Measurements from ENCODE around the gene SUSD6. TPM values are rescaled to one million over a fixed set of nuclear protein-coding genes. Genes with fewer than 3 reads are reported as not detected.
A peak's percentile ranks its signal among the peaks of the same experiment; 100 is the strongest.

Gene SUSD6
- total RNA-seq, 2 experiments from 2014 or later = 69.9 to 72.2 TPM

- ChIA-PET POLR2A (interaction anchor here (0.7 to 4.1 kb wide), 11 partner anchors 9 to 155 kb away, joined by 3 to 33 read pairs (median 15); partner anchors contain the start of gene SRSF5), CTCF (interaction anchor here (0.6 to 3.3 kb wide), 14 partner anchors 9 to 154 kb away, joined by 3 to 26 read pairs (median 5); partner anchors contain the start of gene SRSF5)
- Mint-ChIP-seq H3K27ac (peak overlapping the region; percentile 98), H3K9me3 (no peaks in the 10 kb centered on the region), H3K4me3 (peak overlapping the region; percentile 97), H3K4me1 (ENCODE audit: low read depth) (peaks cover 57% of the 10 kb centered on the region), H3K27me3 (no peaks in the 10 kb centered on the region), H3K36me3 (peaks cover 45% of the 10 kb centered on the region)
- no peak for DNase-seq
- intact Hi-C loops (cut with micrococcal nuclease) = loop anchor here (2.0 to 10.0 kb wide), 5 partner anchors 72 to 1272 kb away; partner anchors contain the start of genes DCAF5, TTC9 and ZFP36L1
Observed at GRCh38 chr14:69612783-69613130, 1.4 kb downstream of the SUSD6 start.

GRCh38 chr14:69613312-69614073 is 2.1 kb downstream of the SUSD6 start:
- CTCF ChIA-PET = interaction anchor here (0.6 to 3.3 kb wide), 9 partner anchors 10 to 153 kb away, joined by 3 to 26 read pairs (median 8); partner anchors contain the start of gene SRSF5
- H3K36me3 Mint-ChIP-seq = peaks cover 45% of the 10 kb centered on the region
- no peaks in the 10 kb centered on the region for H3K9me3 Mint-ChIP-seq
- no peak for DNase-seq
- H3K4me3 Mint-ChIP-seq = peak overlapping the region; percentile 97
- H3K27ac Mint-ChIP-seq = peak overlapping the region; percentile 98
- no peaks in the 10 kb centered on the region for H3K27me3 Mint-ChIP-seq
- POLR2A ChIA-PET = interaction anchor here (2.5 to 4.1 kb wide), 5 partner anchors 12 to 154 kb away, joined by 15 to 33 read pairs (median 22); partner anchors contain the start of gene SRSF5
- intact Hi-C loops (cut with micrococcal nuclease) = loop anchor here (2.0 to 10.0 kb wide), 5 partner anchors 71 to 1271 kb away; partner anchors contain the start of genes DCAF5, TTC9 and ZFP36L1
- H3K4me1 Mint-ChIP-seq (ENCODE audit: low read depth) = peaks cover 64% of the 10 kb centered on the region

- peaks cover 48% of the 10 kb centered on the region for H3K36me3 Mint-ChIP-seq
- DNase-seq = no peak
- H3K9me3 Mint-ChIP-seq = no peaks in the 10 kb centered on the region
- POLR2A ChIA-PET = interaction anchor here (0.9 to 5.1 kb wide), 6 partner anchors 9 to 153 kb away, joined by 3 to 25 read pairs (median 4); no protein-coding TSS in a partner anchor
- H3K4me1 Mint-ChIP-seq (ENCODE audit: low read depth) = peaks cover 68% of the 10 kb centered on the region
- intact Hi-C loops (cut with micrococcal nuclease) = loop anchor here (5.0 to 10.0 kb wide), 4 partner anchors 462 to 1270 kb away; partner anchors contain the start of genes DCAF5, TTC9 and ZFP36L1
- peak overlapping the region; percentile 97 for H3K4me3 Mint-ChIP-seq
- H3K27ac Mint-ChIP-seq = peak overlapping the region; percentile 98
- no peaks in the 10 kb centered on the region for H3K27me3 Mint-ChIP-seq
- CTCF ChIA-PET = interaction anchor here (0.9 to 1.7 kb wide), 5 partner anchors 11 to 113 kb away, joined by 3 to 9 read pairs (median 3); no protein-coding TSS in a partner anchor
Observed at GRCh38 chr14:69614592-69614991, 3.2 kb downstream of the SUSD6 start.

GRCh38 chr14:69615121-69615495 is 3.7 kb downstream of the SUSD6 start:
- Mint-ChIP-seq H3K4me1 (ENCODE audit: low read depth) (peaks cover 68% of the 10 kb centered on the region), H3K27me3 (no peaks in the 10 kb centered on the region), H3K36me3 (peaks cover 50% of the 10 kb centered on the region)

GRCh38 chr14:69615496-69616407 is 4.4 kb downstream of the SUSD6 start:
- Mint-ChIP-seq H3K27me3 (no peaks in the 10 kb centered on the region), H3K4me3 (peak overlapping the region; percentile 97), H3K27ac (peak overlapping the region; percentile 98), H3K9me3 (no peaks in the 10 kb centered on the region), H3K4me1 (ENCODE audit: low read depth) (peaks cover 70% of the 10 kb centered on the region), H3K36me3 (peaks cover 50% of the 10 kb centered on the region)
- ChIA-PET CTCF (interaction anchor here (0.9 to 1.7 kb wide), 7 partner anchors 10 to 69 kb away, joined by 3 to 5 read pairs (median 4); no protein-coding TSS in a partner anchor), POLR2A (interaction anchor here (0.9 to 5.1 kb wide), 6 partner anchors 9 to 70 kb away, joined by 3 to 25 read pairs (median 5); no protein-coding TSS in a partner anchor)
- intact Hi-C loops (cut with micrococcal nuclease) = loop anchor here (1.0 to 10.0 kb wide), 5 partner anchors 8 to 1269 kb away; partner anchors contain the start of genes TTC9 and ZFP36L1
- DNase-seq = peak; percentile 61

More at GRCh38 chr14:69615121-69615495, 3.7 kb downstream of the SUSD6 start:
- DNase-seq = no peak
- Mint-ChIP-seq H3K4me3 (peak overlapping the region; percentile 97), H3K27ac (peak overlapping the region; percentile 98), H3K9me3 (no peaks in the 10 kb centered on the region)
- intact Hi-C loops (cut with micrococcal nuclease) = loop anchor here (1.0 to 10.0 kb wide), 5 partner anchors 8 to 1270 kb away; partner anchors contain the start of genes TTC9 and ZFP36L1
- ChIA-PET CTCF (interaction anchor here (0.9 to 1.7 kb wide), 6 partner anchors 10 to 112 kb away, joined by 3 to 9 read pairs (median 4); no protein-coding TSS in a partner anchor), POLR2A (interaction anchor here (0.9 to 5.1 kb wide), 6 partner anchors 9 to 153 kb away, joined by 3 to 25 read pairs (median 4); no protein-coding TSS in a partner anchor)

GRCh38 chr14:69616408-69616773 is 5.0 kb downstream of the SUSD6 start:
- Mint-ChIP-seq H3K27ac (peak overlapping the region; percentile 98), H3K4me3 (peak overlapping the region; percentile 97), H3K9me3 (no peaks in the 10 kb centered on the region), H3K36me3 (peaks cover 50% of the 10 kb centered on the region), H3K4me1 (ENCODE audit: low read depth) (peaks cover 77% of the 10 kb centered on the region), H3K27me3 (no peaks in the 10 kb centered on the region)
- ChIA-PET POLR2A (interaction anchor here (0.9 to 5.1 kb wide), 4 partner anchors 9 to 100 kb away, joined by 4 to 25 read pairs (median 6); no protein-coding TSS in a partner anchor), CTCF (interaction anchor here (1.2 to 1.7 kb wide), 5 partner anchors 9 to 89 kb away, joined by 3 to 5 read pairs (median 4); no protein-coding TSS in a partner anchor)
- intact Hi-C loops (cut with micrococcal nuclease) = loop anchor here (10.0 kb wide), 3 partner anchors 822 to 1268 kb away; partner anchors contain the start of genes TTC9 and ZFP36L1
- DNase-seq = no peak

GRCh38 chr14:69617796-69618195 is 6.4 kb downstream of the SUSD6 start:
- peaks cover 43% of the 10 kb centered on the region for H3K36me3 Mint-ChIP-seq
- intact Hi-C loops (cut with micrococcal nuclease) = loop anchor here (10.0 kb wide), 3 partner anchors 823 to 1267 kb away; partner anchors contain the start of genes TTC9 and ZFP36L1
- H3K9me3 Mint-ChIP-seq = no peaks in the 10 kb centered on the region
- H3K27me3 Mint-ChIP-seq = no peaks in the 10 kb centered on the region
- no peak for DNase-seq
- H3K27ac Mint-ChIP-seq = peak overlapping the region; percentile 98
- no peak overlapping the region for H3K4me3 Mint-ChIP-seq
- ChIA-PET CTCF (interaction anchor here (0.7 to 1.2 kb wide), 2 partner anchors 50 to 61 kb away, joined by 3 read pairs; no protein-coding TSS in a partner anchor), POLR2A (interaction anchor here (0.8 to 5.1 kb wide), 6 partner anchors 12 to 98 kb away, joined by 3 to 25 read pairs (median 4); no protein-coding TSS in a partner anchor)
- H3K4me1 Mint-ChIP-seq (ENCODE audit: low read depth) = peaks cover 91% of the 10 kb centered on the region

GRCh38 chr14:69619012-69619411 is 7.6 kb downstream of the SUSD6 start:
- no peaks in the 10 kb centered on the region for H3K9me3 Mint-ChIP-seq
- H3K27me3 Mint-ChIP-seq = no peaks in the 10 kb centered on the region
- ChIA-PET POLR2A (interaction anchor here (1.8 to 5.1 kb wide), 3 partner anchors 10 to 55 kb away, joined by 4 to 25 read pairs (median 10); no protein-coding TSS in a partner anchor), CTCF (interaction anchor here (1.0 kb wide), 1 partner anchor 51 kb away, joined by 3 read pairs; no protein-coding TSS in a partner anchor)
- H3K4me1 Mint-ChIP-seq (ENCODE audit: low read depth) = peaks cover 96% of the 10 kb centered on the region
- intact Hi-C loops (cut with micrococcal nuclease) = loop anchor here (1.0 to 10.0 kb wide), 4 partner anchors 17 to 1266 kb away; partner anchors contain the start of genes TTC9 and ZFP36L1
- H3K4me3 Mint-ChIP-seq = peak overlapping the region; percentile 68
- peak; percentile 33 for DNase-seq
- H3K27ac Mint-ChIP-seq = peak overlapping the region; percentile 98
- peaks cover 33% of the 10 kb centered on the region for H3K36me3 Mint-ChIP-seq

GRCh38 chr14:69620211-69620611 is 8.8 kb downstream of the SUSD6 start:
- POLR2A ChIA-PET = interaction anchor here (2.5 to 3.9 kb wide), 2 partner anchors 8 to 9 kb away, joined by 10 to 19 read pairs; partner anchors contain the start of gene SUSD6
- H3K9me3 Mint-ChIP-seq = no peaks in the 10 kb centered on the region
- H3K36me3 Mint-ChIP-seq = peaks cover 26% of the 10 kb centered on the region
- intact Hi-C loops (cut with micrococcal nuclease) = no loop called here
- peak overlapping the region; percentile 98 for H3K27ac Mint-ChIP-seq
- H3K4me3 Mint-ChIP-seq = peak overlapping the region; percentile 68
- peaks cover 97% of the 10 kb centered on the region for H3K4me1 Mint-ChIP-seq (ENCODE audit: low read depth)
- peak; percentile 49 for DNase-seq
- CTCF ChIA-PET = interaction anchor here (0.6 to 1.4 kb wide), 4 partner anchors 9 to 1153 kb away, joined by 3 to 5 read pairs (median 3); partner anchors contain the start of gene SUSD6
- H3K27me3 Mint-ChIP-seq = no peaks in the 10 kb centered on the region

- Mint-ChIP-seq H3K9me3 (no peaks in the 10 kb centered on the region), H3K27me3 (no peaks in the 10 kb centered on the region), H3K4me3 (no peak overlapping the region), H3K4me1 (ENCODE audit: low read depth) (peaks cover 97% of the 10 kb centered on the region), H3K36me3 (peaks cover 18% of the 10 kb centered on the region), H3K27ac (peak overlapping the region; percentile 98)
- no peak for DNase-seq
- intact Hi-C loops (cut with micrococcal nuclease) = no loop called here
- CTCF ChIA-PET = interaction anchor here (0.9 to 1.4 kb wide), 2 partner anchors 9 to 10 kb away, joined by 3 to 5 read pairs; partner anchors contain the start of gene SUSD6
- POLR2A ChIA-PET = interaction anchor here (1.1 to 3.9 kb wide), 3 partner anchors 8 to 52 kb away, joined by 3 to 19 read pairs (median 10); partner anchors contain the start of gene SUSD6
Observed at GRCh38 chr14:69620981-69621380, 9.6 kb downstream of the SUSD6 start.
